Hepatocyte (in vitro differentiated cells): ENCODE data around the gene PDK4.

Source experiments
- EZH2 ChIP-seq: fragments of 200-600 bp; sonication (generic); IDR thresholded peaks from 2 replicates; pipeline ENCODE4 v1.6.1; 2016; ENCODE audit warnings: antibody characterized with exemption, mild to moderate bottlenecking, borderline replicate concordance
- EZH2phosphoT487 ChIP-seq: fragments of 200-600 bp; sonication (generic); IDR thresholded peaks from one replicate; pipeline ENCODE4 v1.6.1; 2018; ENCODE audit warnings: antibody characterized with exemption, mild to moderate bottlenecking, low read depth, moderate library complexity; ENCODE audit not compliant: unreplicated experiment, severe bottlenecking
- TF ChIP-seq, protein P1 (sequence below): fragments of 200-600 bp; sonication (generic); IDR thresholded peaks from 2 replicates; pipeline ENCODE4 v1.5.1; 2016; ENCODE audit warnings: antibody characterized with exemption, mild to moderate bottlenecking; ENCODE audit not compliant: poor library complexity

DNA sequence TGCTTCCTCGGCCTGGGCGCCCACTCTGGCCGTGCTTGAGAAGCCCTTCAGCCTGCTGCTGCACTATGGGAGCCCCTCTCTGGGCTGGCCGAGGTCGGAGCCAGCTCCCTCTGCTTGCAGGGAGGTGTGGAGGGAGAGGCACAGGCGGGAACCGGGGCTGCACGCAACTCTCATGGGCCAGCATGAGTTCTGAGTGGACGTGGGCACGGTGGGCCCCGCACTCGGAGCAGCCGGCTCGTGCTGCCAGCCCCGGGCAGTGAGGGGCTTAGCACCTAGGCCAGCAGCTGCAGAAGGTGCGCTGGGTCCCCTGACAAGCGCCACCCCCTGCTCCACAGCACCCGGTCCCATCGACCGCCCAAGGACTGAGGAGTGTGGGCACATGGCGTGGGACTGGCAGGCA lies 9.0 kb upstream of the PDK4 start:
- TF ChIP-seq, protein P1, sequence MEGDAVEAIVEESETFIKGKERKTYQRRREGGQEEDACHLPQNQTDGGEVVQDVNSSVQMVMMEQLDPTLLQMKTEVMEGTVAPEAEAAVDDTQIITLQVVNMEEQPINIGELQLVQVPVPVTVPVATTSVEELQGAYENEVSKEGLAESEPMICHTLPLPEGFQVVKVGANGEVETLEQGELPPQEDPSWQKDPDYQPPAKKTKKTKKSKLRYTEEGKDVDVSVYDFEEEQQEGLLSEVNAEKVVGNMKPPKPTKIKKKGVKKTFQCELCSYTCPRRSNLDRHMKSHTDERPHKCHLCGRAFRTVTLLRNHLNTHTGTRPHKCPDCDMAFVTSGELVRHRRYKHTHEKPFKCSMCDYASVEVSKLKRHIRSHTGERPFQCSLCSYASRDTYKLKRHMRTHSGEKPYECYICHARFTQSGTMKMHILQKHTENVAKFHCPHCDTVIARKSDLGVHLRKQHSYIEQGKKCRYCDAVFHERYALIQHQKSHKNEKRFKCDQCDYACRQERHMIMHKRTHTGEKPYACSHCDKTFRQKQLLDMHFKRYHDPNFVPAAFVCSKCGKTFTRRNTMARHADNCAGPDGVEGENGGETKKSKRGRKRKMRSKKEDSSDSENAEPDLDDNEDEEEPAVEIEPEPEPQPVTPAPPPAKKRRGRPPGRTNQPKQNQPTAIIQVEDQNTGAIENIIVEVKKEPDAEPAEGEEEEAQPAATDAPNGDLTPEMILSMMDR, result no peak
- no peak for TF ChIP-seq EZH2
- TF ChIP-seq EZH2phosphoT487, result no peak
